Coronary artery (tissue), 2 donors: ENCODE results near the gene C3orf22.
"Not testable (repeated sequence)": the region's sequence is repeated elsewhere in the genome, so short reads cannot be mapped to it uniquely, and the experiment has no call there.

Source experiments
- DNase-seq: peaks from one replicate; pipeline ENCODE4 v3.0.0-alpha.2; 2017; ENCODE audit warnings: low spot score
- H3K27ac ChIP-seq, 2 donors: fragments of 200-600 bp; sonication (generic); one replicate each; pipeline ENCODE4 v1.5.1; 2016 to 2019
- H3K4me3 ChIP-seq: fragments of 200-600 bp; sonication (generic); 2 replicates; pipeline ENCODE4 v1.5.1; 2016; ENCODE audit warnings: mild to moderate bottlenecking, moderate library complexity
- CTCF ChIP-seq: fragments of 200-600 bp; sonication (generic); IDR thresholded peaks from one replicate; pipeline ENCODE4 v1.5.1; 2019; ENCODE audit warnings: antibody characterized with exemption

The C3orf22 gene

GRCh38 chr3:126537730-126538281 is 20.9 kb downstream of the C3orf22 start:
- Histone ChIP-seq H3K4me3 (no peak overlapping the region), H3K27ac (no peak overlapping the region)
- TF ChIP-seq CTCF: no peak
- no peak for DNase-seq

GRCh38 chr3:126537116-126537729 is 21.5 kb downstream of the C3orf22 start:
- no peak for DNase-seq
- no peak for TF ChIP-seq CTCF
- H3K4me3 ChIP-seq: no peak overlapping the region
- no peak overlapping the region for H3K27ac ChIP-seq

DNA sequence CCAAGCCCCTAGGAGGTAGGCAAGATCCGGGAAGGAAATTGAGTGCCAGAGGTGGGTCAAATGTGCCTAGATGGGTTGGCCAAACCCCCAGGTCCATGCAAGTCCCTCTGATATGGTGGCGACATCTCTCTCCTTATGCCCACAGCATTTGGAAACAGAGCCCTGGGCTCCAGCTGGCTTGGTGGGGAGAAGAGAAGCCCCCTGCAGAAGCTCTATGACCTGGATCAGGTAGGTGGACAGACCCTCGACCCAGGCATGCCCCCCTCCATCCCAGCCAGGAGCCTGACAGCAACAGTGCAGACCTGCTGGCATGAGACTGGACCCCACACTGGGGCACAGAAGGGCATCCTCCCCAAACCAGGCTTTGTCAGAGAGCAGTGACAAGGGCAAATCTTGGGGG is 22.6 kb downstream of the C3orf22 start:
- TF ChIP-seq CTCF: no peak
- no peak for DNase-seq
- Histone ChIP-seq H3K4me3 (no peak overlapping the region), H3K27ac (no peak overlapping the region)

- DNase-seq: no peak
- Histone ChIP-seq H3K4me3 (no peak overlapping the region), H3K27ac (no peak overlapping the region)
- TF ChIP-seq CTCF: no peak
Observed at GRCh38 chr3:126535636-126536035, 23.1 kb downstream of the C3orf22 start.

DNA sequence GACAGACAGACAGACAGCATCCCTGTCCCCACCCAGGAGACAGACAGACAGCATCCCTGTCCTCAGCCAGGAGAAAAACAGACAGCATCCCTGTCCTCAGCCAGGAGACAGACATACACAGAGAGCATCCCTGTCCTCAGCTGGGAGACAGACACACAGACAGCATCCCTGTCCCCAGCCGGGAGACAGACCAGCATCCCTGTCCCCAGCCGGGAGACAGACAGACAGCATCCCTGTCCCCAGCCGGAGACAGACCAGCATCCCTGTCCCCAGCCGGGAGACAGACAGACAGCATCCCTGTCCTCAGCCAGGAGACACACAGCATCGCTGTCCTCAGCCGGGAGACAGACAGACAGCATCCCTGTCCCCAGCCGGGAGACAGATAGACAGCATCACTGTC is 24.0 kb downstream of the C3orf22 start:
- not testable (repeated sequence) for H3K27ac ChIP-seq, H3K4me3 ChIP-seq, DNase-seq

DNA sequence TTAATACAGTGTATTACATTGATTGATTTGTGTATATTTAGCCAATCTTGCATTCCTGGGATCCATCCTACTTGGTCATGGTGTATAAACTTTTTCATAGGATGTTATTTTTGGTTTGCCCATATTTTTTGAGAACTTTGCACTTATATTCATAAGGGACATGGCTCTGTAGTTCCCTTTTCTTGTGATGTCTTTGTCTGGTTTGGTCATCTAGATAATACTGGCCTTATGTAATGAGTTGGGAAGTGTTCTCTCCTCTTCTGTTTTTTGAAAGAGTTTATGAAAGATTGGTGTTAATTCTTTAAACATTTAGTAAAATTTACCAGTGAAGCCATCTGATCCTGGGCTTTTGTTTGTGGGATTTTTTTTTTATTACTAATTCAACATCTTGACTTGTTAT is 25.2 kb downstream of the C3orf22 start:
- no peak overlapping the region for H3K4me3 ChIP-seq
- no peak overlapping the region for H3K27ac ChIP-seq
- no peak for DNase-seq
- no peak for TF ChIP-seq CTCF

GRCh38 chr3:126531051-126531330 is 27.7 kb downstream of the C3orf22 start:
- H3K4me3 ChIP-seq: no peak overlapping the region
- peak overlapping the region in 1 of 2 donors; percentile 51 for H3K27ac ChIP-seq
- TF ChIP-seq CTCF: no peak
- DNase-seq: no peak
